HG02981 (cell line): Measurements from ENCODE around the gene TRIM29.
"Not testable (repeated sequence)": the region's sequence is repeated elsewhere in the genome, so short reads cannot be mapped to it uniquely, and the experiment has no call there.

Experiments used
- ATAC-seq: cut with Tn5 transposase; IDR thresholded peaks from one replicate; pipeline ENCODE4 v1.9.1; 2021; ENCODE audit warnings: mild to moderate bottlenecking, moderate library complexity; ENCODE audit not compliant: unreplicated experiment

The TRIM29 gene

GRCh38 chr11:120137611-120138521 is at the start of gene TRIM29:
Gene TRIM29, minus strand, starts transcription at chr11:120138113. Its CDS starts 82 bp downstream, at chr11:120138031.
- no peak for ATAC-seq

DNA sequence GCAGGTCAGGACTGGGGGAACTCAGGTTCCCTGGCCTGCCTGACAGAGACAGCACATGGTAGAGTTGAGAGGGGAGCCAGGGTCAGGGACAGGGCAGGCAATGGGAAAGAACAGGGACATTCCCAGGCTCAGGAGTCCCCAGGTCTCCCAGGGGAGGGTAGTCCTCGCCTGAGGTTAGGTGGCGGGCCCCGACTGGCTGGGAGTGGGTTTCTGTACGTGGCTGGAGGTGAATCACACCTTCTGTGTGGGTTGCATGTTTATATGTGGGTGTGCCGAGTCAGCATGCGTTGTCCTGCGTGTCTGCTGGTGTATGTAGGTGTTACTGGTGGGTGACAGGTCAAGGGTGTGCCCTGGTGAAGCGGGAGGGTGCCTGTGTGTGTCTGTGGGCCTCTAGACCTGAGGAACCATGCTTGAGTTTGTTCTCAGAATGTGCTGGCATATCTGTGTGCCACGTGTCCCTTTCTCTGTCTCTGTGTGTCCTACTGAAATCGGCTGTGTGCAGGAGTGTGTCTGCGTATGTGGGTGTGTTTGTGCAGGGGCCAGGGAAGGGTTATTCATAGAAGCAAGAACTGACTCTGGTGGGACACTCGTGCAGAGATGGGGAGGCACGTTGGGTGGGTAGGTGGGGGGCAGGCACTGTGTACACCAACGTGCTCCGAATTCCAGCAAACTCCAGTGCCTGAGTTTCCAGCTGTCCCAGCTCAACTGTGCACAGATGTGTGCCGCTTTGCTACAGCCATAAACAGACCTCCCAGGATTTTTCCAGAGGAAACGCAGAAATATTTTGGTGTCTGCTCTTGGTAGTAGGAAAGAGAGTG is 49.1 kb upstream of the TRIM29 start:
- no peak for ATAC-seq

DNA sequence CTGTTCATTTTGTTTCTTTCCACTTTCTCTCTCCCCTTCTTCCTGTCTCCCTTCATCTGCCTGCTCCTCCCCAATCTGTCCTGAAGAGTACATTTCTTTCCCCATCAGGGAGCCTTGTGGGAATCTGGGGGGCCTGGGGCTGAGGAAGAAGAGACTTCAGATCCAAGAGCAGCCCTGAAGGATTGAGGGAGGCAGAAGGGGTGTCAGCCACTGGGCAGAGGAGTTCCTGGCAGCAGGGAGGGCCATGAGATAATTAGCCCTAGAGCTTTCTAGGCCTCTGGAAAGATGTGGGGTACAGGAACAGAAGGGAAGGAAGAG is 48.5 kb upstream of the TRIM29 start:
- no peak for ATAC-seq

DNA sequence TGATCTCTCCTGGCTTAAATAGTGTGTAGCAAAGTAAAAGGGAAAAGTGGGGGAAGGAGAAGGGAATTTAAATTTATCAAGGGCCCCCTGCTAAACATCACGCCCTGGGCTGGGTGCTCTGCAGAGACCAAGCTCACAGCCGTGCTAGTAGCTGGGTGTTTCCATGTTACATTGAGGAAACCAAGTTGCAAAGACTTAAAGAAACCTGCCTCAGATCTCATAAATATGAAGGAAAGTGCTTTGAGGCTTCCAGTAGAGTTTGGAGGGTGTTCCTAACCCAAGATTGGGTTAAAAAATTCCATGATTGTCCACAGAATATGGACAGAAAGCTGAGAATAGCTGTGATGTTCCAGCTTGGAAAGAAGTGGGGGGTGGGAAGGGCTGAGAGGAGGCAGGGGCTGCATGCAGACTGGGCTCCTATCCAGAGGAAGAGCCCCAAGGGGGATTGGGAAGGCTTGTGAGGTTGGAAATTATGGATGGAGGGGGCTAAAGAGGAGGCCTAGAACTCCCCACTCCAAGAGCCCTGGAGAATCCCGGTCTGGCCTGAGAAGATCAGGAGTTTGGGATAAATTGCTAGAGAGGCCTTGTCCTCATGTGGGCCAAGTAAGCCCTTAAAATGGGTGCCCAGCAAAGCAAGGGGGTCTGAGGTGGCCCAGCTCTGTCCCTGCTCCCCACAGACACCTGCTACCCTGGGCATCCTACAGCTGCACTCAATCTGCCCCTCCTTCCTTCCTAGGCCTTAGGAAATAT is 48.0 kb upstream of the TRIM29 start:
- ATAC-seq, result no peak

- ATAC-seq, result no peak
These were observed 47.2 kb upstream of the TRIM29 start for GRCh38 chr11:120184946-120185705.

GRCh38 chr11:120184371-120184945 is 46.5 kb upstream of the TRIM29 start:
- no peak for ATAC-seq

GRCh38 chr11:120183701-120184141 is 45.8 kb upstream of the TRIM29 start:
- no peak for ATAC-seq

DNA sequence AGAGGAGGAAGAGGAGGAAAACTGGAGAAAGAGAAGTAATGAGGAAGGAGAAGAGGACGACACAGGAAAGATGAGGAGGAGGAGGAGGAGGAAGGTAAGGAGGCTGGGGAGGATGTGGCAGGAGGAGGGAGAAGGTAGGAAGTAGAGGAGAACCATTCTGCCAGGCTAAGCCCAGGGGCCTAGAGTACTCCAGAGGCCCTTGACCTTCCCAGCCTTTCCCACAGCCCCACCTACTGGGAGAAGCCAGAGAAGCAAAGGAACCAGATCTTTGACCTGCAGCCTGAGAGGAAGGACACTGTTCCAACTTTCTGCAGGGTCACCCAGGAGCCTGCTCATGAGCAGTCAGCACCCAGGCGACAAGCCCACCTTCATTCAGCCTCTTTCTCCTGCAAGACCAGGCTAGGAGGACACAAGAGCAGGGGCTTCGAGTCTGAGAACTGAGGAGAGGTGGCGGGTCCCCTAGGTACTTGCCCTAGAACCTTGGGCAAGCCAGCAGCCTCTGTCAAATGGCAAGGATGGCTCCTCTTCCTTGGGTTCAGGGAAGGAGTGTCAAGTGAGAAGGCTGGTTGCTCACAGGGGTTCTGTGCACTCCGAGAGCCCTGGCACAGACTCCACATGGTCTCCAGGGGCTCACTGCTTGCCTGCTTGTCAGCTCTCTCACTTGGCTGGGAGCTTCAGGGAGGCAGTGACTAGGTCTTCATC is 45.0 kb upstream of the TRIM29 start:
- no peak for ATAC-seq

- no peak for ATAC-seq
These were observed 44.5 kb upstream of the TRIM29 start for GRCh38 chr11:120182372-120182771.

DNA sequence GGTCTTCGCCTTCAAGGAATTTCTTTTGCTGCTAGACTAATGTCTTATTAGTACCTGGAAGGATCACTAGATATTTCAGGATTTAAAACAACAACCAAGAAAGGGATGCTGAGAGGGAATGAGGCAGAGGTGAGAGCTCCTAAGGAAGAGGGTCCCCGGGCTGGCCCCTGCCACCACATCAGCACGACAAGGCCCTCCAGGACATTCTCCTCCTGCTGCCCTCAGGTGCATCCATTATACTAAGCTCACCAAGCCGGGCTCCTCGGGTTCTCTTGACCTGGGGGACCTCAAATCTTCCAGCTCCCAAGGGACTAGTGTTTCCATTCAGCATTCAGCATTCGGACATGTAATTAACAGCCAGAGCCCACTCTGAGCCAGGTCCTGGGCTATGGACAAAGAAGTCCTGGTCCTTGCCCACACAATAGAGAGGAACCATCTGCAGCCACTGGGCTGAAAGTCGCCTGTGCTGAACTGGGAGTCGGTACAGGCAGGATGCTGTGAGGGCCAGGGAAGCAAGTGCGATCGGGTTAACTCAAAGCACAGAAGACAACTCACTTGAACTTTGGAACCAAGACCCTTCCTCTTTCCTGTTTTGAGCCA is 43.6 kb upstream of the TRIM29 start:
- no peak for ATAC-seq

- ATAC-seq, result no peak
These were observed 42.8 kb upstream of the TRIM29 start for GRCh38 chr11:120180551-120181232.

- ATAC-seq, result not testable (repeated sequence)
These were observed 42.1 kb upstream of the TRIM29 start for GRCh38 chr11:120180063-120180462.

- no peak for ATAC-seq
These were observed 41.3 kb upstream of the TRIM29 start for GRCh38 chr11:120179057-120179672.

GRCh38 chr11:120178561-120179056 is 40.7 kb upstream of the TRIM29 start:
- no peak for ATAC-seq

DNA sequence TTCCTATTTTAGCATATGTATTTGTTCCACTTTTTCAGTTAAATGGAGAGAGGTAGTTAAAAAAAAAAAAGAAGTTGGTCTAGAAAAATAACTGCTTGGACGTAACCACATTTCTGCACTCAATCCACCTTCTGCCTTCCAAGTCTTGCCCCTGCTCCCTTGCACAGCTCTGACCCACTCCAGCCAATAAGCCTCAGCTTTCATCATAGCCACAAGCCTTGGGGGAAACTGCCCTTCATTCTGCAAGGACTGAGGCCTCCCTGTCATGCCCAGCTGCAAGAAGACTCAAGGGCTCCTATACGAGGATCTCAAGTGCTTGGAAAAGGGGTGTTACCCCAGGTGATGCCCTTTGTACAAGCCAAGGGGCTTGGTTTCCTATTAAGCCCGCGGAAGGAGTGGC is 37.0 kb upstream of the TRIM29 start:
- no peak for ATAC-seq

GRCh38 chr11:120173807-120174206 is 35.9 kb upstream of the TRIM29 start:
- no peak for ATAC-seq

DNA sequence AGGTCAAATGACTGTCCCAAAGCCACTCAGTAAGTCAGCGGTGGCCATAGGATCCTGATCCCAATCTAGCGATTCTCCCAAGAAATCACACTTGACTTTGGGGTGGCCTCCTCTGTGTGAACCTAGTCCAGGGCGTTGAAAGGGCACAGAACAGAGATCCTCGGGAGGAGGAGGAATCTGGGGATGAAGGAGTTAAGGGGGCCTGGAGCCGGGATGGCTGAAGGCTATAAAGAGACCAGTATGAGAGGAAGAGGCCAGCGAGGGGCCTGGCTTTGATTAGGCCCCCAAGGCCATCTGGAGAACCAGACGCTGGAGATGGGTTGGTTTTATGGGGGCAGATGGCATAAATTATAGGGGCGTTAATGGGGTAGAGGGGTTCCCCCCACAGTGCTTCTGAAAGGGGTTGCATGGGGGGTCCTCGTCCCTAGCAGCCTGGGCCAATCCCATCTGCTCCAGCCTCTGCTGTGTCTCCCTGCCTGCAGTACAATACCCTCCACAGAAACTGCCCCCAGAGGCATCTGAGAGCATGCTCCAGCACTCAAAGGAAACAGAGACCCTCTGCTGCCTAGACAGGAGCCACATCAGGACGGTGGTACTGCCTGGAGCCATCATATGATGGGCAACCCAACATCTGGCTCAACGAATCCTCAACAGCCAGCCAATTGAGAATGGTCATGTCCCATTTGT is 35.2 kb upstream of the TRIM29 start:
- ATAC-seq, result no peak
